GM23338 (cell line): ENCODE data around the gene IL1RAPL2.

Experiments used
- NANOG ChIP-seq: IDR thresholded peaks from 2 replicates; pipeline ENCODE4 v1.6.1; 2016; ENCODE audit warnings: antibody characterized with exemption, borderline replicate concordance
- POLR2AphosphoS5 ChIP-seq: IDR thresholded peaks from 2 replicates; pipeline ENCODE4 v1.6.1; 2016; ENCODE audit warnings: antibody characterized with exemption, low read depth
- TF ChIP-seq, protein P1 (sequence below): IDR thresholded peaks from one replicate; pipeline ENCODE4 v1.6.1; 2018; ENCODE audit warnings: antibody characterized with exemption; ENCODE audit not compliant: unreplicated experiment

DNA sequence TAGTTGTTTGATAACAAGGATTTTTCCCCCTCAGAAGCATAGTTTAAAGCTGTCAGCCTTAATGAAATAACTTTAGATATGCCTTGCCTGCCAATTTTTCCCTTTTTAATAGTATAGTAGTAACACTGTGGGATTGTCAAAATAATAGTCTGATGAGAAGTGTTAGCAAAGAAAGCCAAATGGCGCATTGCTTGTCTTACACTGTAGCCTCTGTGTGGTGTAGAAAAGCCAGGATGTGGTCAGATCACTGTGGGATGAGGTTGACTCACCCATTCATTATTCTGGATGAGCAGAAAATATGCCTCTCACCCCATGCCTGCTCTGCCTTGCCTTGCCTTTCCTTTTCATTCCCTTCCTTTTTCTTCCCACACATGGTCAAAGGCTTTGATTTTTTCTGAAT, 998.5 kb downstream of the IL1RAPL2 start:
- TF ChIP-seq NANOG, result no peak
- TF ChIP-seq, protein P1, sequence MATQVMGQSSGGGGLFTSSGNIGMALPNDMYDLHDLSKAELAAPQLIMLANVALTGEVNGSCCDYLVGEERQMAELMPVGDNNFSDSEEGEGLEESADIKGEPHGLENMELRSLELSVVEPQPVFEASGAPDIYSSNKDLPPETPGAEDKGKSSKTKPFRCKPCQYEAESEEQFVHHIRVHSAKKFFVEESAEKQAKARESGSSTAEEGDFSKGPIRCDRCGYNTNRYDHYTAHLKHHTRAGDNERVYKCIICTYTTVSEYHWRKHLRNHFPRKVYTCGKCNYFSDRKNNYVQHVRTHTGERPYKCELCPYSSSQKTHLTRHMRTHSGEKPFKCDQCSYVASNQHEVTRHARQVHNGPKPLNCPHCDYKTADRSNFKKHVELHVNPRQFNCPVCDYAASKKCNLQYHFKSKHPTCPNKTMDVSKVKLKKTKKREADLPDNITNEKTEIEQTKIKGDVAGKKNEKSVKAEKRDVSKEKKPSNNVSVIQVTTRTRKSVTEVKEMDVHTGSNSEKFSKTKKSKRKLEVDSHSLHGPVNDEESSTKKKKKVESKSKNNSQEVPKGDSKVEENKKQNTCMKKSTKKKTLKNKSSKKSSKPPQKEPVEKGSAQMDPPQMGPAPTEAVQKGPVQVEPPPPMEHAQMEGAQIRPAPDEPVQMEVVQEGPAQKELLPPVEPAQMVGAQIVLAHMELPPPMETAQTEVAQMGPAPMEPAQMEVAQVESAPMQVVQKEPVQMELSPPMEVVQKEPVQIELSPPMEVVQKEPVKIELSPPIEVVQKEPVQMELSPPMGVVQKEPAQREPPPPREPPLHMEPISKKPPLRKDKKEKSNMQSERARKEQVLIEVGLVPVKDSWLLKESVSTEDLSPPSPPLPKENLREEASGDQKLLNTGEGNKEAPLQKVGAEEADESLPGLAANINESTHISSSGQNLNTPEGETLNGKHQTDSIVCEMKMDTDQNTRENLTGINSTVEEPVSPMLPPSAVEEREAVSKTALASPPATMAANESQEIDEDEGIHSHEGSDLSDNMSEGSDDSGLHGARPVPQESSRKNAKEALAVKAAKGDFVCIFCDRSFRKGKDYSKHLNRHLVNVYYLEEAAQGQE, result no peak
- no peak for TF ChIP-seq POLR2AphosphoS5
